ENCODE results near the gene ZP2. TPM values are rescaled to one million over a fixed set of nuclear protein-coding genes. Genes with fewer than 3 reads are reported as not detected.

The ZP2 gene
- total RNA-seq, 4 donors from 2014 or later = not detected

DNA sequence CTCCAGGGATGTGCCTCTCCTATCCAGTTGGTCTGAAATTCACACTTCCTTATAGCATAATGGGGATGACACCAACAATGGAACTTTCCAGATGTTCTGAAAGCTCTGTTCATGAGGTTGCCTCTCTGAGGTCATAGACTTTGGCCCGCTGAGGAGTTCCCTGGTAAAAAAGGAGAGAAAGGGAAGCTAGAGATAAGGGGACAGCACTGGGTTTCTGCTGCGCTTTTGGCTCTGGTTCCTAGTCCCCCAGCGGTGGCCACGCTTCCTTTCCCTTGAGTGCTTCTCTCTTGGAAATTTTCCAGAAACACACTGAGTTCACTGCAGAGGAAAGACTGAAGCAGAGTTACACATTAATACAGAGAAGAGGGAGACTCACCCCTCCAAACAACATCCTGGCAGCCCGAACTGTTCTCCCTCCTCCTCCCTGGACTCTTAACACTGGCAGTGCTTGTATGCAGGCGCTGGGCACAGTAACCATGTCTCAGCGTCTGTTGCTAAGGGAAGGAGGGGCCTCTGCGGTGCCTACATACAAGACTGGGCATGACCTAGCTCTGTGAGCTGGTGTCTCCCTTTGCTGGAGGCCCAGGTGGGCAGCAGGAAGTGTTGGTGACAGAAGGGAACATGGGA is 60.9 kb downstream of the ZP2 start, which contains the start of gene DNAH3:
DNAH3 (minus strand) TSS at position 472 of the 627 bp plus-strand sequence. CDS start 527 bp downstream, outside the sequence.
- intact Hi-C loops (cut with DNase I; ENCODE audit: low total_unique reads) (loop anchor here (10.0 kb wide), 1 partner anchor 404 kb away; no protein-coding TSS in a partner anchor), in situ Hi-C loops (cut with MboI; ENCODE audit: low sequenced_read_pairs in 4 of 4) (loop anchor here in 1 of 4 donors (10.0 to 25.0 kb wide), 2 partner anchors 1037 to 1174 kb away; no protein-coding TSS in a partner anchor)
- TF ChIP-seq POLR2A (IDR thresholded peaks at IDR 0.05) = no peak
- TF ChIP-seq, protein P1, sequence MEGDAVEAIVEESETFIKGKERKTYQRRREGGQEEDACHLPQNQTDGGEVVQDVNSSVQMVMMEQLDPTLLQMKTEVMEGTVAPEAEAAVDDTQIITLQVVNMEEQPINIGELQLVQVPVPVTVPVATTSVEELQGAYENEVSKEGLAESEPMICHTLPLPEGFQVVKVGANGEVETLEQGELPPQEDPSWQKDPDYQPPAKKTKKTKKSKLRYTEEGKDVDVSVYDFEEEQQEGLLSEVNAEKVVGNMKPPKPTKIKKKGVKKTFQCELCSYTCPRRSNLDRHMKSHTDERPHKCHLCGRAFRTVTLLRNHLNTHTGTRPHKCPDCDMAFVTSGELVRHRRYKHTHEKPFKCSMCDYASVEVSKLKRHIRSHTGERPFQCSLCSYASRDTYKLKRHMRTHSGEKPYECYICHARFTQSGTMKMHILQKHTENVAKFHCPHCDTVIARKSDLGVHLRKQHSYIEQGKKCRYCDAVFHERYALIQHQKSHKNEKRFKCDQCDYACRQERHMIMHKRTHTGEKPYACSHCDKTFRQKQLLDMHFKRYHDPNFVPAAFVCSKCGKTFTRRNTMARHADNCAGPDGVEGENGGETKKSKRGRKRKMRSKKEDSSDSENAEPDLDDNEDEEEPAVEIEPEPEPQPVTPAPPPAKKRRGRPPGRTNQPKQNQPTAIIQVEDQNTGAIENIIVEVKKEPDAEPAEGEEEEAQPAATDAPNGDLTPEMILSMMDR (IDR thresholded peaks at IDR 0.05 in 4 of 5, conservative IDR thresholded peaks at IDR 0.05 in 1 of 5) = no peak
- Histone ChIP-seq H3K4me3 (no peak within 1 kb of the TSS), H3K36me3 (no peaks in the 10 kb centered on the region), H3K9me3 (no peaks in the 10 kb centered on the region), H3K27ac (no peak within 1 kb of the TSS), H3K4me1 (no peaks in the 10 kb centered on the region), H3K27me3 (no peaks in the 10 kb centered on the region)
- ATAC-seq (no peak), DNase-seq (no peak)

Other genes starting within 250 kb of the ZP2 start
- under 1 TPM; 0.02 to 0.47 (median 0.21) TPM for gene DNAH3, start 60.7 kb downstream of the ZP2 start, total RNA-seq
- gene LDAF1, start 52.9 kb downstream of the ZP2 start, total RNA-seq = 10 to 100 TPM; 19.4 to 70.0 (median 34.3) TPM
- under 1 TPM in 2 of 4 donors, not detected in 2; 0.04 to 0.10 TPM for gene ANKS4B, start 22.1 kb upstream of the ZP2 start, total RNA-seq
- not detected for gene CRYM, start 66.7 kb upstream of the ZP2 start, total RNA-seq

Measured in gastrocnemius medialis (tissue), 4 donors.